Neural crest cell (in vitro differentiated cells): ENCODE measurements around the gene GALNT9. TPM values are rescaled to one million over a fixed set of nuclear protein-coding genes. Genes with fewer than 3 reads are reported as not detected.

ENCODE experiments used
- DNase-seq: peaks from one replicate; pipeline ENCODE4 v3.0.0; 2021; ENCODE audit warnings: low read depth, mixed read lengths, low spot score
- H3K27ac Mint-ChIP-seq: one replicate; pipeline ENCODE4 v1.8.0; 2021; ENCODE audit warnings: mild to moderate bottlenecking, mixed read lengths; ENCODE audit not compliant: unreplicated experiment
- H3K27me3 Mint-ChIP-seq: 2 replicates; pipeline ENCODE4 v1.8.0; 2021; ENCODE audit warnings: low read depth, mild to moderate bottlenecking, mixed read lengths
- H3K36me3 Mint-ChIP-seq: 2 replicates; pipeline ENCODE4 v1.8.0; 2021; ENCODE audit warnings: low read depth, mild to moderate bottlenecking, mixed read lengths
- H3K4me1 Mint-ChIP-seq: 2 replicates; pipeline ENCODE4 v1.8.0; 2021; ENCODE audit warnings: mixed read lengths
- H3K4me3 Mint-ChIP-seq: one replicate; pipeline ENCODE4 v1.8.0; 2021; ENCODE audit warnings: mild to moderate bottlenecking, mixed read lengths
- H3K9me3 Mint-ChIP-seq: 2 replicates; pipeline ENCODE4 v1.8.0; 2021; ENCODE audit warnings: mixed read lengths
- total RNA-seq: library from RNA; stranded (reverse); gene quantifications from 2 replicates; pipeline ENCODE4 v1.2.1, GENCODE V29; 2021
- TF ChIP-seq, protein P1 (sequence below): fragments of 200-600 bp; sonication (generic); conservative IDR thresholded peaks from 2 replicates; pipeline ENCODE4 v1.5.0; 2021; ENCODE audit warnings: antibody characterized with exemption, mild to moderate bottlenecking

GALNT9 gene
- total RNA-seq, 1 donor from 2014 or later = 1.3 TPM

DNA sequence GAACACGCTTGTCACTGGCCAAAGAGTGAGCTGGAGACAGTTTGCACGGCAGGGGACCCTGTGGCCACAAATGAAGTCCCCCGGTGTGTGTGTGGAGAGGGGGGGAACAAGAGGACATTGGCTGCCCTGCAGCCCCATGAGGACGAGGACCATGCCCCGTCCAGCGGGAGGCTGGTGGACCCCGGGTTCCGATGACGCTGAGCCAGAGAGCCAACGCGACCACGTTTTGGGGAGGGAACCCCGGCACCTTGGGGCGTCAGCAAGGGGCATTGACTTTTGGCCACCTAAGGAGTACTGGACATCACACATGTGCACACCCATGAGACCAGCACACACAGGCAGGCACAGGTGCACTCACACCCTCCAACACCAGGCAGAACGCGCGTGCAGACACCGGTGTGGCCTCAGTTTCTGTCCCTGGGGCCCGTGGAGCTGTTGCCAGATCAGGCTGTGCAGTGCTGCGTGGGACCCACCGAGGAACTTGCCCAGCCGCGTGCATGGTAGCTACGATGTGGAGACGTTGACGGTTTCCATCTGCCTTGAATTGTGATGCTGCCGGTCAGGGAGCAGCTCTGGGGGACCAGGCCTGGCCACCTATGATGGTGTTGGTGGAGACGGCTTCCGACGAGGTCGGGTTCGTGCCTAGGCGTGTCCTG is 158.6 kb downstream of the GALNT9 start:
- Mint-ChIP-seq H3K36me3 (no peaks in the 10 kb centered on the region), H3K27me3 (peaks cover 17% of the 10 kb centered on the region), H3K4me1 (no peaks in the 10 kb centered on the region), H3K27ac (no peak overlapping the region), H3K9me3 (peaks cover 7% of the 10 kb centered on the region), H3K4me3 (no peak overlapping the region)
- TF ChIP-seq, protein P1, sequence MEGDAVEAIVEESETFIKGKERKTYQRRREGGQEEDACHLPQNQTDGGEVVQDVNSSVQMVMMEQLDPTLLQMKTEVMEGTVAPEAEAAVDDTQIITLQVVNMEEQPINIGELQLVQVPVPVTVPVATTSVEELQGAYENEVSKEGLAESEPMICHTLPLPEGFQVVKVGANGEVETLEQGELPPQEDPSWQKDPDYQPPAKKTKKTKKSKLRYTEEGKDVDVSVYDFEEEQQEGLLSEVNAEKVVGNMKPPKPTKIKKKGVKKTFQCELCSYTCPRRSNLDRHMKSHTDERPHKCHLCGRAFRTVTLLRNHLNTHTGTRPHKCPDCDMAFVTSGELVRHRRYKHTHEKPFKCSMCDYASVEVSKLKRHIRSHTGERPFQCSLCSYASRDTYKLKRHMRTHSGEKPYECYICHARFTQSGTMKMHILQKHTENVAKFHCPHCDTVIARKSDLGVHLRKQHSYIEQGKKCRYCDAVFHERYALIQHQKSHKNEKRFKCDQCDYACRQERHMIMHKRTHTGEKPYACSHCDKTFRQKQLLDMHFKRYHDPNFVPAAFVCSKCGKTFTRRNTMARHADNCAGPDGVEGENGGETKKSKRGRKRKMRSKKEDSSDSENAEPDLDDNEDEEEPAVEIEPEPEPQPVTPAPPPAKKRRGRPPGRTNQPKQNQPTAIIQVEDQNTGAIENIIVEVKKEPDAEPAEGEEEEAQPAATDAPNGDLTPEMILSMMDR = no peak
- DNase-seq = no peak

DNA sequence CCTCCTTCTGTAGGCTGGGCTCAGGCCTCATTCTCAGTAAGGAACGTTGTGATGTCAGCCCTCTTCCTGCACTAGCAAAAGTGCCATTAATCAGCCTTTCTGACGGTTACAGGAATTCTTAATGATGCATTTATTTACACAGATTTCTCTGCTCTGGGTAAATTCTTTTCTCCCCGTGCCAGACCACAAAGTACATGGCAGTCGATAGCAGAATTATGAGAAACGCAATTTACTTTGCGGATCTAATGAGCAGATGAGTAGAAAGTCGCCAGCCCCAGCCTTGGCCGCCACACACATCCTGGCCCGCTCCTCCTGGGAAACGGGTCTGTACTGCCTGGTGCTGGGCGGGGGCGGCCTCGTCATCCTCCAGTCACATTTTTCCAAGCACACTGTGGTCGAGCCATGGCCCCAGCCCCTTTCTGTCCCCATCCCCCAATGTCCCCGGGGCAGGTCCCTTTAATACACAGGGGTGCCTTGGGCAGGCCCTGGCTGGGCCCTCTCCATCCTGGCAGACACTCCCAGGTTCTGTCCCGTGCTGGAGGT is 159.2 kb downstream of the GALNT9 start:
- H3K4me3 Mint-ChIP-seq = no peak overlapping the region
- H3K9me3 Mint-ChIP-seq = peaks cover 7% of the 10 kb centered on the region
- no peaks in the 10 kb centered on the region for H3K4me1 Mint-ChIP-seq
- no peak for DNase-seq
- H3K27ac Mint-ChIP-seq = no peak overlapping the region
- TF ChIP-seq, protein P1 = no peak
- no peaks in the 10 kb centered on the region for H3K36me3 Mint-ChIP-seq
- H3K27me3 Mint-ChIP-seq = peaks cover 17% of the 10 kb centered on the region

DNA sequence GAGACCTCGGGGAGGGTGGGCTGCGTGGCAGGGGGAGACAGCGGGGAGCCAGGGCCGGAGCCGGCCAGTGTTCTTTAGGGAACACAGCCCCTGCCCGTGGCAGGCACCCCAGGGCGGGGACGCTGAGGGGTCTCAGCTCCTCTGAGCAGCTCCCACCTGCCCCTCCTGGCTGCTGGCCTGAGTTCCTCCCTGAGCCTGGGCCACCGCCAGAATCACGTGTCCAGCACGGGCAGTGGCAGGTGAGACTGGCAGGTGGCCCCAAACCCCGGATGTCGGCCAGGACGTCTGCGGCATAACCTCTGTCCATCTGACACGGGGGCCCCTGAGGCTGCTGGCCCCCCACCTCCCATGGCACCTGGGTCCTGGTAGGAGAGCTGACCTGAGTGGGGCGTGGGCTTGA is 160.0 kb downstream of the GALNT9 start:
- no peak for DNase-seq
- TF ChIP-seq, protein P1 = no peak
- Mint-ChIP-seq H3K27ac (no peak overlapping the region), H3K4me3 (no peak overlapping the region), H3K9me3 (peaks cover 7% of the 10 kb centered on the region), H3K36me3 (no peaks in the 10 kb centered on the region), H3K4me1 (no peaks in the 10 kb centered on the region), H3K27me3 (peaks cover 15% of the 10 kb centered on the region)

DNA sequence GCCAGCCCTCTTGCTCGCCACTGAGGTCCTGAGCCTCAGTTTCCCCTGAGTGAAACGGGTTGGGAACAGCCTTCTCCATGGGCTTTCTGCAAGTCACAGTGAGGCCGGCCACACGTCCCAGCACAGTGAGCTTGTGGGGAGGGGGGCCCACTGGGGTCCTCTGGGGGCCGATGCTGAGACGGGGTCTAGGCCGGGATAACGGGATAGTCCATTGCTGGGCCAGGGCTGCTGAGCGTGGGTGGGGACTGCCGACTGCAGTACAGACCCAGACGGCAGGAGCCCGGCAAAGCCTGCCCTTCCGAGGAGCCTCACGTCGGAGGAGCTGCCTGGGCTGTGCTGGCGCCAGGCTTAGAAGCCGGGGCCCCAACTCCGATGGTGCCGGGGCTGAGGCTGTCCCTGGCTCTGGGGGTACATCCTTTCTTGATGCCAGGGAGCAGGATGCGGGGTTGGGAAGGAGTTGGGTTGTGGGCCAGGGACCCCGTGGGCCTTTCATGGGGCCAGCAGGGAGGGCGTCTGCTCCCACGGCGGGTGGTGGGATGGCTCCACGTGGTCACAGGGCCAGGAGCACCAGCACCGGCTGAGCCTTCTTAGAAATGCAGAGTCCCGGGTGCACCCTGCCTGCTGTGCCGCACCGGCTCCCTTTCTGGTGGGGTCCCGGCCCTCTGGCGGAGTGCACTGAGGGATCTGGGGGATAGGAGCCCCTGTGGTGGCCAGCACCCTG is 160.9 kb downstream of the GALNT9 start:
- peaks cover 7% of the 10 kb centered on the region for H3K9me3 Mint-ChIP-seq
- no peaks in the 10 kb centered on the region for H3K36me3 Mint-ChIP-seq
- peaks cover 20% of the 10 kb centered on the region for H3K27me3 Mint-ChIP-seq
- H3K4me1 Mint-ChIP-seq = no peaks in the 10 kb centered on the region
- H3K4me3 Mint-ChIP-seq = no peak overlapping the region
- no peak overlapping the region for H3K27ac Mint-ChIP-seq
- TF ChIP-seq, protein P1 = no peak
- DNase-seq = no peak

DNA sequence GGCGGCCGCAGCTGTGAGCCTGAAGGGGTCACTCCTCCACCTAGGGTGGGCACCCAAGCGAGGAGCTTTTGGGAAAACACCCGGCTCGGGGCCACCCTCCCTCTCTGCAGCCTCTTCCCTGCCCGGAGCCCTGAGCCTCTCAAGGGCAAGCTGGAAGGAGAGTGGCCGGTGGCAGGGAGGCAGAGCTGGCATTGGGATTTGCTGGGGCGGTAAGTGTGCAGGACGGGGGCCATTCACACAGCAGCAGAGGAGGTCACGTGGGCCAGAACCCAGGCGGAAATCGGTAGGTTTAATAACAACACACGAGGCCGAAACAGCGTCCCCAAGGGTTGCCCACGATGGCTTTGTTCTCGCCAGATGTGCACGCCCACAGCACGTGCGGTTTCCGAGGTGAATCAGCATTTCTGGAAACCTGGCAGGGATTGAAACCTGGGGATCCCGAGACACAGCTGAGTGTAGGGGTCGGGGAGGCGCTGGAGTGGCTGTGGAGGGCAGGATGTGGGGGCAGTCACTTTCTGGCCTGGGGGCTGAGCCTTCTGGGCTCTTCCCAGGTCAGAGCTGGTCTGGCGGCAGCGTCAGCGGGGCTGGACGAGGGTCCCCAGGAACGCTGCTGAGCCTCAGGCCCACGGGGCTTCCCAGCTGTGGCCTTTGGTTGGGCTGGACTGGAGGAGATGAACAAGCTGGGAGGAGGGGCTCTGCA is 161.6 kb downstream of the GALNT9 start:
- peaks cover 20% of the 10 kb centered on the region for H3K27me3 Mint-ChIP-seq
- H3K4me1 Mint-ChIP-seq = no peaks in the 10 kb centered on the region
- TF ChIP-seq, protein P1 = no peak
- H3K9me3 Mint-ChIP-seq = peaks cover 7% of the 10 kb centered on the region
- H3K4me3 Mint-ChIP-seq = no peak overlapping the region
- no peak for DNase-seq
- H3K36me3 Mint-ChIP-seq = no peaks in the 10 kb centered on the region
- H3K27ac Mint-ChIP-seq = no peak overlapping the region
